Fibroblast of peridontal ligament (primary cell): Measurements from ENCODE around the gene TAS2R14.

Source experiments
- DNase-seq: peaks from one replicate; pipeline ENCODE4 v3.0.0-alpha.2; 2010; ENCODE audit errors: extremely low read depth

The TAS2R14 gene

GRCh38 chr12:10939163-10939562 is at the start of gene TAS2R14:
Gene TAS2R14 (minus strand): TSS chr12:10939263. CDS start chr12:10939207, 56 bp downstream.
- DNase-seq: no peak

- no peak for DNase-seq
These were observed 47.7 kb upstream of the TAS2R14 start, which contains the start of gene TAS2R50 for GRCh38 chr12:10986812-10987211. Gene TAS2R50 (minus strand): TSS chr12:10986912. CDS start chr12:10986860, 52 bp downstream.

- DNase-seq: no peak
These were observed 43.2 kb upstream of the TAS2R14 start for GRCh38 chr12:10982244-10982643.

- DNase-seq: no peak
These were observed 35.9 kb upstream of the TAS2R14 start for GRCh38 chr12:10974965-10975364.

GRCh38 chr12:10968765-10969456 is 29.8 kb upstream of the TAS2R14 start:
- peak; percentile 54 for DNase-seq

GRCh38 chr12:10967409-10967808 is 28.3 kb upstream of the TAS2R14 start:
- peak; percentile 78 for DNase-seq

- DNase-seq: peak; percentile 5
These were observed 27.3 kb upstream of the TAS2R14 start for GRCh38 chr12:10966314-10966713.

GRCh38 chr12:10965476-10965875 is 26.4 kb upstream of the TAS2R14 start:
- peak; percentile 40 for DNase-seq

GRCh38 chr12:10960211-10960610 is 21.1 kb upstream of the TAS2R14 start:
- DNase-seq: no peak

GRCh38 chr12:10959804-10960203 is 20.7 kb upstream of the TAS2R14 start:
- DNase-seq: no peak

- DNase-seq: no peak
These were observed 18.7 kb upstream of the TAS2R14 start for GRCh38 chr12:10957741-10958140.

GRCh38 chr12:10956085-10956484 is 17.0 kb upstream of the TAS2R14 start:
- DNase-seq: no peak

GRCh38 chr12:10952645-10953044 is 13.6 kb upstream of the TAS2R14 start:
- DNase-seq: no peak

GRCh38 chr12:10943167-10943566 is 4.1 kb upstream of the TAS2R14 start:
- no peak for DNase-seq

GRCh38 chr12:10941916-10942607 is 3.0 kb upstream of the TAS2R14 start:
- no peak for DNase-seq

- no peak for DNase-seq
These were observed 2.3 kb upstream of the TAS2R14 start for GRCh38 chr12:10941369-10941768.

- peak; percentile 27 for DNase-seq
These were observed 1.3 kb upstream of the TAS2R14 start for GRCh38 chr12:10940389-10940788.

GRCh38 chr12:10936506-10936905 is 2.6 kb downstream of the TAS2R14 start:
- no peak for DNase-seq

GRCh38 chr12:10928746-10929286 is 10.2 kb downstream of the TAS2R14 start, which contains the start of gene PRH2:
Gene PRH2 (plus strand): TSS chr12:10929236. CDS start chr12:10929274, 38 bp downstream.
- no peak for DNase-seq

- no peak for DNase-seq
These were observed 12.8 kb downstream of the TAS2R14 start for GRCh38 chr12:10926269-10926668.

GRCh38 chr12:10919809-10920208 is 19.3 kb downstream of the TAS2R14 start:
- DNase-seq: no peak

- no peak for DNase-seq
These were observed 28.7 kb downstream of the TAS2R14 start for GRCh38 chr12:10910380-10910779.

GRCh38 chr12:10909462-10909861 is 29.6 kb downstream of the TAS2R14 start, which contains the start of gene TAS2R13:
Gene TAS2R13 (minus strand): TSS chr12:10909562. CDS start chr12:10909298, 264 bp downstream.
- DNase-seq: no peak
